Right atrium auricular region (tissue), 2 donors: Measurements from ENCODE around the gene CDRT4. TPM values are rescaled to one million over a fixed set of nuclear protein-coding genes. Genes with fewer than 3 reads are reported as not detected.
A peak's percentile ranks its signal among the peaks of the same experiment; 100 is the strongest.

Experiments
- DNase-seq: peaks from one replicate; pipeline ENCODE4 v3.0.0-alpha.2; 2019; ENCODE audit warnings: low spot score
- H3K27ac ChIP-seq, 2 donors: fragments of 200-600 bp; sonication (generic); 1 replicate in 1 of 2; 2 replicates in 1 of 2; pipeline ENCODE4 v1.5.1; 2016 to 2019
- H3K27me3 ChIP-seq, 2 donors: fragments of 200-600 bp; sonication (generic); one replicate each; pipeline versions ENCODE4 v1.5.1 to v1.6.0; 2017 to 2019
- H3K36me3 ChIP-seq: fragments of 200-600 bp; sonication (generic); one replicate; pipeline ENCODE4 v1.5.1; 2016
- H3K4me1 ChIP-seq, 2 donors: fragments of 200-600 bp; sonication (generic); one replicate each; pipeline versions ENCODE4 v1.5.1 to v1.6.0; 2017 to 2019
- H3K4me3 ChIP-seq, 2 donors: fragments of 200-600 bp; sonication (generic); 1 replicate in 1 of 2; 2 replicates in 1 of 2; pipeline ENCODE4 v1.5.1; 2017 to 2019; ENCODE audit warnings: mild to moderate bottlenecking in 1 of 2, moderate library complexity in 1 of 2
- H3K9me3 ChIP-seq, 2 donors: fragments of 200-600 bp; sonication (generic); one replicate each; pipeline ENCODE4 v1.5.1; 2019
- total RNA-seq, 2 donors: library from RNA; depleted of rRNA; stranded (reverse); fragments of >200 nt; gene quantifications; one replicate each; pipeline ENCODE4 v1.1.0, GENCODE V29; 2016
- TF ChIP-seq, protein P1 (sequence below), 2 donors: fragments of 200-600 bp; sonication (generic); IDR thresholded peaks; one replicate each; pipeline ENCODE4 v1.5.1; 2019; ENCODE audit warnings: antibody characterized with exemption in 2 of 2

The CDRT4 gene
- total RNA-seq, 2 donors from 2014 or later, result 0.94 TPM; not detected in 1

DNA sequence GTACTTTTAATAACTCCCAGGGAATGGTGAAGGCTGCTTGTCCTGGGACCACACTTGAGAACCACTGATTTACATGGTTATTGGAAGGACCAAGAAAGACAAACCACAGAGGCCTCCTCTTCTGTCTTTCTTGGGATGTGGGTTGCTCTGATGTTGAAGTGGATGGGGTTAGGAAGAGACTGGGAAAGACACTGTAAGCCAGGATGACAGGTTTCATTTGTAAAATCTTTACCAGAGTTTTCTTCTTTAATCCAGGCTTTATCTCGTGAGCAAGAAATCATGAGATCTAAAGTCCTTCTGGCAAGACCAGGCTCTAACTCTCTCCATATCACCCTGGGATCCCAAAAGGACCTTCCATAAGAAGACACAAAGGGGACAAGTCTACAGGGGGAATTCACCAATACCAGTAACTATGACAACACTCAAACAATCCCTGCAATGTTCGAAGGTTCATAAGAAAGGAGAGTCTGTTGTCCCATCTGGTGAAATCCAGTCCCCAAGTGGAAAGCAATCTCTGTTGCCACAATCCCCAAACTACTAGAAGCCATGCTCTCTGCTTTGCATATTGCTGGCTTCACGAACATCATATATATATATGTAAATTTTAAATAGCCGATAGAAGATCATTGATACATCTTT lies 44.8 kb upstream of the CDRT4 start:
- H3K4me3 ChIP-seq, result no peak overlapping the region
- TF ChIP-seq, protein P1, sequence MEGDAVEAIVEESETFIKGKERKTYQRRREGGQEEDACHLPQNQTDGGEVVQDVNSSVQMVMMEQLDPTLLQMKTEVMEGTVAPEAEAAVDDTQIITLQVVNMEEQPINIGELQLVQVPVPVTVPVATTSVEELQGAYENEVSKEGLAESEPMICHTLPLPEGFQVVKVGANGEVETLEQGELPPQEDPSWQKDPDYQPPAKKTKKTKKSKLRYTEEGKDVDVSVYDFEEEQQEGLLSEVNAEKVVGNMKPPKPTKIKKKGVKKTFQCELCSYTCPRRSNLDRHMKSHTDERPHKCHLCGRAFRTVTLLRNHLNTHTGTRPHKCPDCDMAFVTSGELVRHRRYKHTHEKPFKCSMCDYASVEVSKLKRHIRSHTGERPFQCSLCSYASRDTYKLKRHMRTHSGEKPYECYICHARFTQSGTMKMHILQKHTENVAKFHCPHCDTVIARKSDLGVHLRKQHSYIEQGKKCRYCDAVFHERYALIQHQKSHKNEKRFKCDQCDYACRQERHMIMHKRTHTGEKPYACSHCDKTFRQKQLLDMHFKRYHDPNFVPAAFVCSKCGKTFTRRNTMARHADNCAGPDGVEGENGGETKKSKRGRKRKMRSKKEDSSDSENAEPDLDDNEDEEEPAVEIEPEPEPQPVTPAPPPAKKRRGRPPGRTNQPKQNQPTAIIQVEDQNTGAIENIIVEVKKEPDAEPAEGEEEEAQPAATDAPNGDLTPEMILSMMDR (IDR thresholded peaks at IDR 0.05), result no peak
- no peaks in the 10 kb centered on the region for H3K9me3 ChIP-seq
- H3K27ac ChIP-seq, result no peak overlapping the region
- H3K36me3 ChIP-seq, result peaks cover 8% of the 10 kb centered on the region
- no peak for DNase-seq
- no peaks in the 10 kb centered on the region for H3K27me3 ChIP-seq
- peaks cover 0 to 5% of the 10 kb centered on the region in 2 donors for H3K4me1 ChIP-seq

GRCh38 chr17:15511142-15511541 lies 43.7 kb upstream of the CDRT4 start:
- TF ChIP-seq, protein P1 (IDR thresholded peaks at IDR 0.05), result no peak
- Histone ChIP-seq H3K27ac (no peak overlapping the region), H3K4me3 (no peak overlapping the region), H3K36me3 (peaks cover 5% of the 10 kb centered on the region), H3K4me1 (peaks cover 0 to 5% of the 10 kb centered on the region in 2 donors), H3K27me3 (no peaks in the 10 kb centered on the region), H3K9me3 (no peaks in the 10 kb centered on the region)
- no peak for DNase-seq

DNA sequence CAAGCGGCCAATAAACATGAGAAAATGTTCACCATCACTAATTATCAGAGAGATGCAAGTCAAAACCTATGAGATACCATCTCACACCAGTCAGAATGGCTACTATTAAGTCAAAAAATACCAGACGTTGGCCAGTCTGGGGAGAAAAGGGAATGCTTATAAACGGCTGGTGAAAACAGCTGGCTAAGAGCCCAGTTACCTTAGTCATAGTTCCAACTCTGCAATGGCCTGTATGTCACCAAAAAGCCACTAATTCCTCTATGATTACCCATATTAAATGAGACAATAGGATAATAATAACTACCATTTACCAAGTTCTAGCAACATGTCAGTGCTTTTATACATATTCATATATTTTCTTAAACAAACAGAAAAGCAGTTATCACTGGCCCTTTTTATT lies 42.9 kb upstream of the CDRT4 start:
- Histone ChIP-seq H3K4me1 (peaks cover 0 to 5% of the 10 kb centered on the region in 2 donors), H3K27ac (no peak overlapping the region)
- TF ChIP-seq, protein P1 (IDR thresholded peaks at IDR 0.05), result no peak

GRCh38 chr17:15509095-15509494 lies 41.7 kb upstream of the CDRT4 start:
- Histone ChIP-seq H3K36me3 (no peaks in the 10 kb centered on the region), H3K4me3 (no peak overlapping the region), H3K4me1 (peaks cover 0 to 5% of the 10 kb centered on the region in 2 donors), H3K27me3 (no peaks in the 10 kb centered on the region), H3K9me3 (no peaks in the 10 kb centered on the region), H3K27ac (no peak overlapping the region)
- TF ChIP-seq, protein P1 (IDR thresholded peaks at IDR 0.05), result no peak
- peak; percentile 43 for DNase-seq

More for the DNA sequence above, 42.9 kb upstream of the CDRT4 start:
- H3K4me3 ChIP-seq, result no peak overlapping the region
- no peaks in the 10 kb centered on the region for H3K27me3 ChIP-seq
- no peak for DNase-seq
- H3K36me3 ChIP-seq, result no peaks in the 10 kb centered on the region
- no peaks in the 10 kb centered on the region for H3K9me3 ChIP-seq

GRCh38 chr17:15508466-15508865 lies 41.0 kb upstream of the CDRT4 start:
- Histone ChIP-seq H3K4me1 (no peaks in the 10 kb centered on the region), H3K36me3 (no peaks in the 10 kb centered on the region), H3K27me3 (no peaks in the 10 kb centered on the region), H3K4me3 (no peak overlapping the region), H3K9me3 (no peaks in the 10 kb centered on the region), H3K27ac (no peak overlapping the region)
- TF ChIP-seq, protein P1 (IDR thresholded peaks at IDR 0.05), result no peak
- DNase-seq, result peak; percentile 21

DNA sequence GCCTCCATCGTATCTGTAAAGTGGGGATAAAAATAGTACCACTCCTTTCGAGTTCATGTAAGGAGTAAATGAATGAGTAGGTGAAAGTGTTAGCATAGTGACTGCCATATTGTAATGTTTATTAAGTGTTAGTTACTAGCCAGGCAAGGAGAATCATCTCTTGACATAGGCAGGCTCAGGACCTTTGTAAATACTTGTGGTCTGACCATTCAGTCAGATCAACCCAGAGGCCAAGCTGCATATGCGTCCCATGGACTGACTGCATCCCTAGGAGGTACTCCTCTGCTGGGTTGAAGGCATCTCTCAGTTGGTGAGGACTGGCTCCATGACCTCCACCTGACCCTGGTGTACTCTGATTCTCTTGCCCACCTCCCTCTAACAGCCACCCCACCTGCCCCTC lies 40.5 kb upstream of the CDRT4 start:
- peaks cover 0 to 4% of the 10 kb centered on the region in 2 donors for H3K4me1 ChIP-seq
- TF ChIP-seq, protein P1 (IDR thresholded peaks at IDR 0.05), result no peak
- H3K4me3 ChIP-seq, result no peak overlapping the region
- no peaks in the 10 kb centered on the region for H3K9me3 ChIP-seq
- H3K27ac ChIP-seq, result no peak overlapping the region
- H3K27me3 ChIP-seq, result no peaks in the 10 kb centered on the region
- peak; percentile 38 for DNase-seq
- no peaks in the 10 kb centered on the region for H3K36me3 ChIP-seq
